Stimulated activated CD4-positive, alpha-beta T cell treated with anti-CD3 and anti-CD28 coated beads, Interleukin-12 subunit alpha, Interleukin-12 subunit beta, amount 100 ng/mL, for 48 hours (primary cell): ENCODE data around the gene SBK2.
"Not testable (repeated sequence)": the region's sequence is repeated elsewhere in the genome, so short reads cannot be mapped to it uniquely, and the experiment has no call there.

Experiments used
- DNase-seq, 3 donors: peaks; one replicate each; pipeline ENCODE4 v3.0.0-alpha.2; 2020; ENCODE audit warnings: low read depth in 2 of 3, low spot score in 1 of 3

SBK2 gene

GRCh38 chr19:55536951-55537740 lies at the start of gene SBK2:
Gene SBK2 (minus strand): TSS chr19:55537133. CDS start chr19:55536294, 839 bp downstream.
- no peak for DNase-seq

GRCh38 chr19:55585658-55586339 lies 48.9 kb upstream of the SBK2 start:
- DNase-seq, result peak in 1 of 3 donors; percentile 28

GRCh38 chr19:55584871-55585270 lies 47.9 kb upstream of the SBK2 start:
- DNase-seq, result no peak

GRCh38 chr19:55583897-55584296 lies 47.0 kb upstream of the SBK2 start:
- DNase-seq, result not testable (repeated sequence)

- not testable (repeated sequence) for DNase-seq
Observed at GRCh38 chr19:55582284-55582683, 45.4 kb upstream of the SBK2 start.

- DNase-seq, result no peak
Observed at GRCh38 chr19:55581823-55582223, 44.9 kb upstream of the SBK2 start.

- DNase-seq, result no peak
Observed at GRCh38 chr19:55581145-55581822, 44.4 kb upstream of the SBK2 start.

GRCh38 chr19:55580628-55581144 lies 43.8 kb upstream of the SBK2 start, which contains the start of gene ZNF579:
Gene ZNF579 (minus strand): TSS chr19:55580848. CDS start chr19:55579639, 1,209 bp downstream.
- DNase-seq, result peak; percentile 74 to 87 (median 81)

- no peak for DNase-seq
Observed at GRCh38 chr19:55579766-55580621, 43.1 kb upstream of the SBK2 start.

GRCh38 chr19:55578761-55579747 lies 42.1 kb upstream of the SBK2 start:
- no peak for DNase-seq

- DNase-seq, result no peak
Observed at GRCh38 chr19:55578031-55578760, 41.3 kb upstream of the SBK2 start.

GRCh38 chr19:55576746-55577145 lies 39.8 kb upstream of the SBK2 start:
- no peak for DNase-seq

GRCh38 chr19:55573929-55574328 lies 37.0 kb upstream of the SBK2 start:
- DNase-seq, result not testable (repeated sequence)

GRCh38 chr19:55569477-55569876 lies 32.5 kb upstream of the SBK2 start:
- not testable (repeated sequence) for DNase-seq

GRCh38 chr19:55567708-55568328 lies 30.9 kb upstream of the SBK2 start:
- no peak for DNase-seq

- DNase-seq, result no peak
Observed at GRCh38 chr19:55566823-55567222, 29.9 kb upstream of the SBK2 start.

- no peak for DNase-seq
Observed at GRCh38 chr19:55563261-55563690, 26.3 kb upstream of the SBK2 start.

GRCh38 chr19:55559684-55560083 lies 22.8 kb upstream of the SBK2 start:
- DNase-seq, result no peak
